ENCODE measurements around the gene PLK5. TPM values are rescaled to one million over a fixed set of nuclear protein-coding genes. Genes with fewer than 3 reads are reported as not detected.

PLK5 gene
- total RNA-seq, 1 donor from 2014 or later: 0.26 TPM

- peaks cover 3% of the 10 kb centered on the region for H3K4me1 Mint-ChIP-seq (ENCODE audit: low read depth)
- no peak for DNase-seq (ENCODE audit: low spot score, unreplicated experiment)
- no peaks in the 10 kb centered on the region for H3K9me3 Mint-ChIP-seq (ENCODE audit: low read depth)
- H3K36me3 Mint-ChIP-seq (ENCODE audit: insufficient read depth): peaks cover 2% of the 10 kb centered on the region
- no peak for TF ChIP-seq CTCF (IDR thresholded peaks at IDR 0.05; ENCODE audit: unreplicated experiment)
- H3K4me3 Mint-ChIP-seq (ENCODE audit: low read depth): no peak overlapping the region
- no peak overlapping the region for H3K27ac Mint-ChIP-seq
- peaks cover 31% of the 10 kb centered on the region for H3K27me3 Mint-ChIP-seq
Observed at GRCh38 chr19:1510442-1510806, 13.5 kb upstream of the PLK5 start.

- no peaks in the 10 kb centered on the region for H3K9me3 Mint-ChIP-seq (ENCODE audit: low read depth)
- no peak for DNase-seq (ENCODE audit: low spot score, unreplicated experiment)
- peaks cover 31% of the 10 kb centered on the region for H3K27me3 Mint-ChIP-seq
- H3K4me3 Mint-ChIP-seq (ENCODE audit: low read depth): no peak overlapping the region
- TF ChIP-seq CTCF (IDR thresholded peaks at IDR 0.05; ENCODE audit: unreplicated experiment): no peak
- H3K36me3 Mint-ChIP-seq (ENCODE audit: insufficient read depth): peaks cover 2% of the 10 kb centered on the region
- H3K4me1 Mint-ChIP-seq (ENCODE audit: low read depth): peaks cover 3% of the 10 kb centered on the region
- no peak overlapping the region for H3K27ac Mint-ChIP-seq
Observed at GRCh38 chr19:1510807-1511206, 13.1 kb upstream of the PLK5 start.

- peaks cover 3% of the 10 kb centered on the region for H3K4me1 Mint-ChIP-seq (ENCODE audit: low read depth)
- no peaks in the 10 kb centered on the region for H3K9me3 Mint-ChIP-seq (ENCODE audit: low read depth)
- peaks cover 2% of the 10 kb centered on the region for H3K36me3 Mint-ChIP-seq (ENCODE audit: insufficient read depth)
- H3K27ac Mint-ChIP-seq: no peak overlapping the region
- H3K4me3 Mint-ChIP-seq (ENCODE audit: low read depth): no peak overlapping the region
- H3K27me3 Mint-ChIP-seq: peaks cover 37% of the 10 kb centered on the region
- no peak for TF ChIP-seq CTCF (IDR thresholded peaks at IDR 0.05; ENCODE audit: unreplicated experiment)
- no peak for DNase-seq (ENCODE audit: low spot score, unreplicated experiment)
Observed at GRCh38 chr19:1511318-1512317, 12.3 kb upstream of the PLK5 start.

- Mint-ChIP-seq H3K9me3 (ENCODE audit: low read depth) (no peaks in the 10 kb centered on the region), H3K36me3 (ENCODE audit: insufficient read depth) (no peaks in the 10 kb centered on the region), H3K4me3 (ENCODE audit: low read depth) (no peak within 1 kb of the TSS), H3K27ac (peak within 1 kb of the TSS; percentile 52), H3K27me3 (peaks cover 42% of the 10 kb centered on the region), H3K4me1 (ENCODE audit: low read depth) (peaks cover 3% of the 10 kb centered on the region)
- no peak for DNase-seq (ENCODE audit: low spot score, unreplicated experiment)
- peak; percentile 44 for TF ChIP-seq CTCF (IDR thresholded peaks at IDR 0.05; ENCODE audit: unreplicated experiment)
Observed at GRCh38 chr19:1512671-1513498, 11.0 kb upstream of the PLK5 start, which contains the start of gene ADAMTSL5. Gene ADAMTSL5, minus strand, starts transcription at chr19:1513019. Its CDS starts 2,076 bp downstream, at chr19:1510943.

Data from progenitor cell of endocrine pancreas (in vitro differentiated cells).